VCaP (cell line): Measurements from ENCODE around the gene MLST8.
A peak's percentile ranks its signal among the peaks of the same experiment; 100 is the strongest.
"Not testable (repeated sequence)": the region's sequence is repeated elsewhere in the genome, so short reads cannot be mapped to it uniquely, and the experiment has no call there.

ENCODE experiments used
- H3K27ac ChIP-seq: fragments of 450-650 bp; 2 replicates; pipeline ENCODE4 v1.5.1; 2017
- CTCF ChIP-seq: fragments of 450-650 bp; conservative IDR thresholded peaks from 2 replicates; pipeline ENCODE4 v1.5.1; 2017; ENCODE audit warnings: mild to moderate bottlenecking, moderate library complexity

MLST8 gene

GRCh38 chr16:2235695-2236336, 30.6 kb downstream of the MLST8 start:
- TF ChIP-seq CTCF = no peak
- no peak overlapping the region for H3K27ac ChIP-seq

GRCh38 chr16:2236337-2237101, 31.3 kb downstream of the MLST8 start, which contains the start of gene DNASE1L2:
Gene DNASE1L2 (plus strand): TSS chr16:2236444. CDS start chr16:2236817, 373 bp downstream.
- peak within 1 kb of the TSS; percentile 24; the same call in 1 of the 2 replicates for H3K27ac ChIP-seq
- TF ChIP-seq CTCF = no peak

GRCh38 chr16:2237102-2237482, 31.8 kb downstream of the MLST8 start:
- no peak for TF ChIP-seq CTCF
- peak overlapping the region; percentile 24; the same call in 1 of the 2 replicates for H3K27ac ChIP-seq

GRCh38 chr16:2237493-2238149, 32.4 kb downstream of the MLST8 start:
- no peak overlapping the region for H3K27ac ChIP-seq
- TF ChIP-seq CTCF = no peak

GRCh38 chr16:2238150-2238837, 33.0 kb downstream of the MLST8 start:
- H3K27ac ChIP-seq = no peak overlapping the region
- no peak for TF ChIP-seq CTCF

GRCh38 chr16:2238838-2239675, 33.8 kb downstream of the MLST8 start:
- no peak overlapping the region for H3K27ac ChIP-seq
- TF ChIP-seq CTCF = no peak

GRCh38 chr16:2240331-2240730, 35.1 kb downstream of the MLST8 start:
- not testable (repeated sequence) for H3K27ac ChIP-seq
